ENCODE results near the gene ELP5. TPM values are rescaled to one million over a fixed set of nuclear protein-coding genes. Genes with fewer than 3 reads are reported as not detected.

Gene ELP5
- polyA plus RNA-seq, 1 of the 3 experiments (the other 2 are of a cell fraction): 45.4 TPM

DNA sequence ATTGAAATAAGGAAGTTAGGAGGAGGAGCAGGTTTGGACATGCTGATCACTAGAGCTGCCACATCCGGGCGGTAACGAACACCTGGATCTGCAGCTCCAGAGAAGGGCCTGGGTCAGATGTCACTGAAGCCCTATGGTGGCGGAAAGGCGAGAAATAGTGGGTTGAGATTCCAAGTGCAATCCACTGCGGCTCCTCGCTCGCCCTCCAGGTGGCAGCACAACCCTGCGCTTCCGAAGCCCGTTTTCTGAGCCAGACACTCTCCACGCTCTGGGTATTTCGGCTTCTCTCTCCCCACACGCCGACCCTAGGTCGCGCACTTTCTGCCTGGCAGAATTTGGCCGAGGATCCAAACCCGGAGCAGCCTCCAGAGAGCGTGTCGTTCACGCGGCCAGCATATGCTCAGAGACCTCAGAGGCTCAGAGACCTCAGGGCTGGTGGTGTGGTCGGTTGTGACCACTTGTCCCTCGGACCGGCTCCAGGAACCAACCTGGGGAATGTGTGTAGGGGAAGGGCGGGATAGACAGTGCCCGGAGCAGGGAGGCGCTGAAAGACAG, 28.6 kb downstream of the ELP5 start (continued):
- TF ChIP-seq, protein P1, sequence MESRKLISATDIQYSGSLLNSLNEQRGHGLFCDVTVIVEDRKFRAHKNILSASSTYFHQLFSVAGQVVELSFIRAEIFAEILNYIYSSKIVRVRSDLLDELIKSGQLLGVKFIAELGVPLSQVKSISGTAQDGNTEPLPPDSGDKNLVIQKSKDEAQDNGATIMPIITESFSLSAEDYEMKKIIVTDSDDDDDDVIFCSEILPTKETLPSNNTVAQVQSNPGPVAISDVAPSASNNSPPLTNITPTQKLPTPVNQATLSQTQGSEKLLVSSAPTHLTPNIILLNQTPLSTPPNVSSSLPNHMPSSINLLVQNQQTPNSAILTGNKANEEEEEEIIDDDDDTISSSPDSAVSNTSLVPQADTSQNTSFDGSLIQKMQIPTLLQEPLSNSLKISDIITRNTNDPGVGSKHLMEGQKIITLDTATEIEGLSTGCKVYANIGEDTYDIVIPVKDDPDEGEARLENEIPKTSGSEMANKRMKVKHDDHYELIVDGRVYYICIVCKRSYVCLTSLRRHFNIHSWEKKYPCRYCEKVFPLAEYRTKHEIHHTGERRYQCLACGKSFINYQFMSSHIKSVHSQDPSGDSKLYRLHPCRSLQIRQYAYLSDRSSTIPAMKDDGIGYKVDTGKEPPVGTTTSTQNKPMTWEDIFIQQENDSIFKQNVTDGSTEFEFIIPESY (IDR thresholded peaks at IDR 0.05; ENCODE audit: borderline replicate concordance, low read depth): no peak
- peak; percentile 93 for TF ChIP-seq RAD21 (IDR thresholded peaks at IDR 0.05; ENCODE audit: low read length)
- TF ChIP-seq, protein P2, sequence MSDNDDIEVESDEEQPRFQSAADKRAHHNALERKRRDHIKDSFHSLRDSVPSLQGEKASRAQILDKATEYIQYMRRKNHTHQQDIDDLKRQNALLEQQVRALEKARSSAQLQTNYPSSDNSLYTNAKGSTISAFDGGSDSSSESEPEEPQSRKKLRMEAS (IDR thresholded peaks at IDR 0.05; ENCODE audit: low read depth): peak; percentile 68; the same call in 1 of the 2 replicates
- TF ChIP-seq ELF1 (IDR thresholded peaks at IDR 0.05): no peak
- TF ChIP-seq SMC3 (IDR thresholded peaks at IDR 0.05; ENCODE audit: low read depth, low read length): peak; percentile 91
- TF ChIP-seq FOXM1 (IDR thresholded peaks at IDR 0.05; ENCODE audit: low read depth): no peak

DNA sequence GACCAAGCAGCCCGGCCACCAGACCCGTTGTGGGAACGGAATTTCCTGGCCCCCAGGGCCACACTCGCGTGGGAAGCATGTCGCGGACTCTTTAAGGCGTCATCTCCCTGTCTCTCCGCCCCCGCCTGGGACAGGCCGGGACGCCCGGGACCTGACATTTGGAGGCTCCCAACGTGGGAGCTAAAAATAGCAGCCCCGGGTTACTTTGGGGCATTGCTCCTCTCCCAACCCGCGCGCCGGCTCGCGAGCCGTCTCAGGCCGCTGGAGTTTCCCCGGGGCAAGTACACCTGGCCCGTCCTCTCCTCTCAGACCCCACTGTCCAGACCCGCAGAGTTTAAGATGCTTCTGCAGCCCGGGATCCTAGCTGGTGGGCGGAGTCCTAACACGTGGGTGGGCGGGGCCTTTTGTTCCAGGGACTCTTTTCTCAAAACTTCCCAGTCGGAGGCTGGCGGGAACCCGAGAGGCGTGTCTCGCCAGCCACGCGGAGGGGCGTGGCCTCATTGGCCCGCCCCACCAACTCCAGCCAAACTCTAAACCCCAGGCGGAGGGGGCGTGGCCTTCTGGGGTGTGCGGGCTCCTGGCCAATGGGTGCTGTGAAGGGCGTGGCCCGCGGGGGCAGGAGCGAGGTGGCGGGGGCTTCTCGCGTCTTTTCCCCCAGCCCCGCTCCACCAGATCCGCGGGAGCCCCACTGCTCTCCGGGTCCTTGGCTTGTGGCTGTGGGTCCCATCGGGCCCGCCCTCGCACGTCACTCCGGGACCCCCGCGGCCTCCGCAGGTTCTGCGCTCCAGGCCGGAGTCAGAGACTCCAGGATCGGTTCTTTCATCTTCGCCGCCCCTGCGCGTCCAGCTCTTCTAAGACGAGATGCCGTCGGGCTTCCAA, 29.3 kb downstream of the ELP5 start, which contains the start of gene SLC2A4:
SLC2A4 (plus strand) TSS at position 645 of the 879 bp plus-strand sequence; CDS start at position 862, 217 bp downstream.
- no peaks in the 10 kb centered on the region for H3K9me3 ChIP-seq
- H3K27ac ChIP-seq (ENCODE audit: low read depth in 2 of 2, low read length in 1 of 2): peak within 1 kb of the TSS in 1 of 2 experiments; percentile 52; a peak in 1 of 4 replicates
- under 1% methylated on average over 51 of the region's 71 CpGs for WGBS (ENCODE audit: low lambda C conversion rate)
- no peaks in the 10 kb centered on the region for H3K36me3 ChIP-seq (replicated peaks in 1 of 2; ENCODE audit: control insufficient read depth in 1 of 2, insufficient read depth in 2 of 2, low read length in 1 of 2)
- peak within 1 kb of the TSS; percentile 95 for H3K4me2 ChIP-seq
- no peaks in the 10 kb centered on the region for H3K9me2 ChIP-seq
- H3K79me2 ChIP-seq (ENCODE audit: insufficient read depth): no peaks in the 10 kb centered on the region
- H3F3A ChIP-seq (replicated peaks; ENCODE audit: insufficient read depth): peaks cover 15% of the 10 kb centered on the region
- ChIA-PET POLR2A (interaction anchor here (1.2 kb wide), 1 partner anchor 15 kb away, joined by 5 read pairs; no protein-coding TSS in a partner anchor), CTCF (interaction anchor here (0.8 to 8.8 kb wide), 17 partner anchors 8 to 235 kb away, joined by 3 to 169 read pairs (median 4); partner anchors contain the start of gene PHF23)
- no peaks in the 10 kb centered on the region for H4K20me1 ChIP-seq (ENCODE audit: insufficient read depth)
- no peaks in the 10 kb centered on the region for H3K27me3 ChIP-seq (ENCODE audit: insufficient read depth)
- H3K9ac ChIP-seq: peak within 1 kb of the TSS; percentile 44; the same call in 1 of the 2 replicates
- H3K4me3 ChIP-seq (ENCODE audit: low read depth in 2 of 2, low read length in 1 of 2): peak within 1 kb of the TSS; percentile 50 to 64
- no peak for TF ChIP-seq NRF1 (IDR thresholded peaks at IDR 0.05; ENCODE audit: low read depth, low read length)
- TF ChIP-seq MXI1 (IDR thresholded peaks at IDR 0.05; ENCODE audit: low read depth, low read length): peak; percentile 99
- TF ChIP-seq, protein P3, sequence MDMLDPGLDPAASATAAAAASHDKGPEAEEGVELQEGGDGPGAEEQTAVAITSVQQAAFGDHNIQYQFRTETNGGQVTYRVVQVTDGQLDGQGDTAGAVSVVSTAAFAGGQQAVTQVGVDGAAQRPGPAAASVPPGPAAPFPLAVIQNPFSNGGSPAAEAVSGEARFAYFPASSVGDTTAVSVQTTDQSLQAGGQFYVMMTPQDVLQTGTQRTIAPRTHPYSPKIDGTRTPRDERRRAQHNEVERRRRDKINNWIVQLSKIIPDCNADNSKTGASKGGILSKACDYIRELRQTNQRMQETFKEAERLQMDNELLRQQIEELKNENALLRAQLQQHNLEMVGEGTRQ (IDR thresholded peaks at IDR 0.05; ENCODE audit: borderline replicate concordance, low read depth, low read length): no peak
- TF ChIP-seq TAF1 (IDR thresholded peaks at IDR 0.05; ENCODE audit: borderline replicate concordance, low read depth, low read length): peak; percentile 19; the same call in 1 of the 2 replicates
- no peak for TF ChIP-seq FOSL2 (IDR thresholded peaks at IDR 0.05; ENCODE audit: borderline replicate concordance, low read depth)
- TF ChIP-seq MEF2A (IDR thresholded peaks at IDR 0.05; ENCODE audit: borderline replicate concordance, low read depth): peak; percentile 39; the same call in 1 of the 2 replicates
- peak; percentile 66 for TF ChIP-seq CHD2 (IDR thresholded peaks at IDR 0.05; ENCODE audit: low read length, partially characterized antibody)
- TF ChIP-seq EP300 (IDR thresholded peaks at IDR 0.05; ENCODE audit: borderline replicate concordance in 1 of 2, low read depth in 1 of 2, low read length in 1 of 2): no peak
- TF ChIP-seq SIN3A (IDR thresholded peaks at IDR 0.05; ENCODE audit: borderline replicate concordance, low read depth, low read length): peak; percentile 54; the same call in 1 of the 2 replicates
- TF ChIP-seq YY1 (IDR thresholded peaks at IDR 0.05; ENCODE audit: low read depth): no peak
- TF ChIP-seq, protein P2 (IDR thresholded peaks at IDR 0.05; ENCODE audit: low read depth): peak; percentile 97
- no peak for TF ChIP-seq ELF1 (IDR thresholded peaks at IDR 0.05)
- TF ChIP-seq, protein P4, sequence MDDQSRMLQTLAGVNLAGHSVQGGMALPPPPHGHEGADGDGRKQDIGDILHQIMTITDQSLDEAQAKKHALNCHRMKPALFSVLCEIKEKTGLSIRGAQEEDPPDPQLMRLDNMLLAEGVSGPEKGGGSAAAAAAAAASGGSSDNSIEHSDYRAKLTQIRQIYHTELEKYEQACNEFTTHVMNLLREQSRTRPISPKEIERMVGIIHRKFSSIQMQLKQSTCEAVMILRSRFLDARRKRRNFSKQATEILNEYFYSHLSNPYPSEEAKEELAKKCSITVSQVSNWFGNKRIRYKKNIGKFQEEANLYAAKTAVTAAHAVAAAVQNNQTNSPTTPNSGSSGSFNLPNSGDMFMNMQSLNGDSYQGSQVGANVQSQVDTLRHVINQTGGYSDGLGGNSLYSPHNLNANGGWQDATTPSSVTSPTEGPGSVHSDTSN (IDR thresholded peaks at IDR 0.05): no peak
- H3K4me1 ChIP-seq (ENCODE audit: control insufficient read depth in 1 of 2, insufficient read depth in 2 of 2, low read depth in 1 of 2, low read length in 1 of 2): peaks cover 6 to 18% of the 10 kb centered on the region in 2 experiments; a peak in 2 of 4 replicates
- peak; percentile 99 for DNase-seq
- peak within 1 kb of the TSS; percentile 89; the same call in 1 of the 2 replicates for H2AFZ ChIP-seq (ENCODE audit: low read depth)

Measured in SK-N-SH (cell line).